NCI-H1436 (cell line): Measurements from ENCODE around the gene CLPX.
"Not testable (repeated sequence)": the region's sequence is repeated elsewhere in the genome, so short reads cannot be mapped to it uniquely, and the experiment has no call there.

Experiments
- DNase-seq: peaks from one replicate; lab custom pipeline; 2025; lab: John Stamatoyannopoulos, UW

CLPX gene

DNA sequence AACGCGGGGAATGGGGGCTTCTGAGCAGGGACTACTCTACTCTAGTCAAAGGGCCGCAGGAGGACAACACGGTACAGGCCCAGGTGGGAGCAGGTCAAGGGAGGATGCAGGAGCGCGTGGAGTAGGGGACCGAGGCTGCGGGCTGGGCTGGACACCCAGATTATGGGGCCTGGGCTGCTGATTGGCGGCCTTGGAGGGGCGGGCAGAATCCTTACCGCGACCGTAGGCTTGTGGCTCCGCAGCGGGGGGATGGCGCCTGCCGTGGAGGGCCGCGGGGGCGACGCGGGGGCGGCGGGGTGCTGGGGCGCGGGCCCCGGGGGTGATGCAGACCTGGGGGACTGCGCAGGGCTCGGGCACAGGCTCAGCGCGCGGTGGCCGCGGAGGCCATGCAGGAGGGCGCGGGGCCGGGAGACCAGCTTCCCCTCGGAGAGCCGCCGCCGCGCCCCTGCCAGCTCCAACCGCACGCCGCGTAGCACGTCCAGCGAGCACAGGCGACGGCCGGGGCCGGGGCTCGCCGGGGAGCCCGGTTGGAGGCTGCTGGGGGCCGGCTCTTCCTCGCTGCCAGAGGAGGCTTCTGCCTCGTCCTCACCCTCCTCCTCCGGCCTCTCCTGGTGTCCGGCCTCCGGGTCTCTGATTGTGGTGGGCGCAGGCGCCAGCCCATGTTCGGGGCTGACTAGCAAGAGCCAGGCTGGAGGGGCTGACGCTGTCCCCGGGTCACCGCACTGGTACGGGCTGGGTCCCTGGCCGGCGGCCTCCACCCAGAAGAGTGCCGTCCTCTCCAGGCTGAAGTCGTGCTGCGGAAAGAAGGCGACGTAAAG, 83.0 kb downstream of the CLPX start:
- DNase-seq = no peak

DNA sequence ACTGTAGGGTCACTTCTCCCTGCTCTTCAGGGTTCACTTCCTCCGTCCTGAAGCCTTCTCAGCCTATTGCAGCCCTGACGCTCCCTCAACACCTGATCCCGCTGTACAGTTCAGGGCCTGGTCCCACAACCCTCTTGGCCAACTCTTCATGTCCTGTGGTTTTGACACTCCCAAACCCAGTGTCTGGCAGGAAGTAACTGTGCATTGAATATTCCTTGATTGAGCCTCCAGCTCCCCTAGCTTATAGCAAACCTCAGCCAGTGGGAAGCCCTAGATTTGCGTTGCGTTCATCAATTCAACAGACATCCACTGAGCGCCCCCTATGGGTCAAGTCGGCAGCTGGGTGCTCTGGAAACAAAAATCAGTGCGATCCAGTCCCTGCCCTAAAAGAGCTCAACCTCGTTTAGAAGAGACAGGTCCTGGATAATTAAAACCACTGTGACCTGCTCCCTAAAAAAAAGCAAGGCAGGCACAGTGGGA, 83.7 kb downstream of the CLPX start:
- peak; percentile 24 for DNase-seq

DNA sequence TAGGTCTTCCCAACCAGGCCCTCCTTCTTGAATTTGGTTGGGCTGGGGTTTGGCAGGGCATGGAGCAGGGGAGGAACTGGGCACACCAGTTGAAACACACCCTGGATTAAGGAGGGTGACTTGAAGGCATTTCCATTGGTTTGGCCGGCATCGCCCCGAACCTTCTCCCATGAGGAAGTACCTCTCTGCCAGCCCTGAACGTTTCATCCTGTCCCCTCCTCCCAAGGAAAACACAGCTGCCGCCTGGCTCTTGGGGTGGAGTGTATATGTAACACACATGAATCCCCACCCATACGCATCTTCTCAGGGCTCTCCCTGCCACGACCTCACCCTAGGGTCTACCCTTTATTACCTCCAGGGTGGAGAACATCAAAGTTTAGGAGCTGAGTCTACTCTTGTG, 84.7 kb downstream of the CLPX start:
- no peak for DNase-seq

DNA sequence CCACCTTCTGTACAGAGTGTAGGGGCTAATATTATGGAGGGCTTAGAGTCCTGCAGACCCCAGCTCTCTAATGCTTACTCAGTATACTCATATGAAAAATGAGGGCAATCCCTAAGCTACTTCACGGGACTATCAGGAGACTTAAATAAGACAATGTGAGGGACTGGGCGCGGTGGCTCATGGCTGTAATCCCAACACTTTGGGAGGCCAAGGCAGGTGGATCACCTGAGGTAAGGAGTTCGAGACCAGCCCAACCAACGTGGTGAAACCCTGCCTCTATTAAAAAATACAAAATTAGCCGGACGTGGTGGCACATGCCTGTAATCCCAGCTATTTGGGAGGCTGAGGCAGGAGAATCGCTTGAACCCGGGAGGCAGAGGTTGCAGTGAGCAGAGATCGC, 85.3 kb downstream of the CLPX start:
- DNase-seq = not testable (repeated sequence)

DNA sequence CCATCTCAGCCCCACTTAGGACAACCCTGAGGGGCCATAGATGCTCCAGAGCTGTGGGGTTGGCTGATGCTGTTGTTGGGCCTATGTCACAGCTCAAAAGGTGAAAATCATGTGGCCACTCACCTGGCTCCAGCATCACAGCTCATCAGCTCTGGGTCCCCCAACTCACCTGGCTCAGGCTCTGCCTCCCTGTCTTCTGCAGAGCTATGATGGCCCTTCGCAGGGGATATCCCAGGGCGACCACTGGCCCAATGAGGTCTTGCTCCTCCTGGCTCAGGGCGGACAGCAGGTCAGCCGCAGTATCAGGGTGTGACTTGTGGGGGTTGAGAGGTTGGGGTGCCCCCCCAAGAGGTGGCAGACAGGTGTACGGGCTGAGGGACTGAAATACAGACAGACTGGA, 85.8 kb downstream of the CLPX start:
- DNase-seq = no peak
